Liver (tissue), 9 donors: ENCODE data around the gene BCL2. TPM values are rescaled to one million over a fixed set of nuclear protein-coding genes. Genes with fewer than 3 reads are reported as not detected.

Experiments
- DNase-seq: peaks from one replicate; pipeline ENCODE4 v3.0.0-alpha.2; 2017; ENCODE audit warnings: low spot score
- H3K27ac ChIP-seq, 2 donors: one replicate each; pipeline ENCODE4 v1.7.0; 2013; ENCODE audit warnings: inconsistent platforms in 2 of 2, low read length in 2 of 2, control low read depth in 1 of 2, low read depth in 1 of 2, mild to moderate bottlenecking in 1 of 2
- H3K27me3 ChIP-seq, 4 donors: one replicate each; pipeline versions ENCODE4 v1.6.1 to v1.7.0; 2013; ENCODE audit warnings: low read length in 3 of 4, inconsistent platforms in 1 of 4, mild to moderate bottlenecking in 1 of 4, moderate library complexity in 1 of 4; ENCODE audit not compliant: control insufficient read depth in 4 of 4, insufficient read depth in 4 of 4
- H3K36me3 ChIP-seq, 4 donors: one replicate each; pipeline versions ENCODE4 v1.6.1 to v1.7.0; 2013; ENCODE audit warnings: low read length in 3 of 4, mild to moderate bottlenecking in 3 of 4, low read depth in 1 of 4, moderate library complexity in 1 of 4; ENCODE audit not compliant: control insufficient read depth in 4 of 4, insufficient read depth in 3 of 4
- H3K4me1 ChIP-seq, 4 donors: one replicate each; pipeline versions ENCODE4 v1.6.1 to v1.7.0; 2013; ENCODE audit warnings: low read length in 3 of 4, mild to moderate bottlenecking in 3 of 4, moderate library complexity in 1 of 4; ENCODE audit not compliant: control insufficient read depth in 4 of 4, insufficient read depth in 4 of 4
- H3K4me3 ChIP-seq, 3 donors: one replicate each; pipeline versions ENCODE4 v1.6.1 to v1.7.0; 2013; ENCODE audit warnings: low read length in 3 of 3, control low read depth in 1 of 3, low read depth in 1 of 3, mild to moderate bottlenecking in 1 of 3
- H3K9ac ChIP-seq, 2 donors: one replicate each; pipeline ENCODE4 v1.7.0; 2013; ENCODE audit warnings: low read length in 2 of 2, mild to moderate bottlenecking in 2 of 2, moderate library complexity in 2 of 2, control low read depth in 1 of 2, low read depth in 1 of 2
- H3K9me3 ChIP-seq, 4 donors: one replicate each; pipeline versions ENCODE4 v1.6.1 to v1.7.0; 2013; ENCODE audit warnings: low read length in 3 of 4; ENCODE audit not compliant: control insufficient read depth in 4 of 4
- EGR1 ChIP-seq, 2 donors: IDR thresholded peaks; 2 replicates each; pipeline ENCODE4 v1.6.1; 2016 to 2018; ENCODE audit warnings: antibody characterized with exemption in 2 of 2, low read depth in 2 of 2
- FOXA1 ChIP-seq: IDR thresholded peaks from 2 replicates; pipeline ENCODE4 v1.6.1; 2016; ENCODE audit warnings: antibody characterized with exemption
- FOXA2 ChIP-seq: IDR thresholded peaks from 2 replicates; pipeline ENCODE4 v1.6.1; 2016; ENCODE audit warnings: antibody characterized with exemption
- GABPA ChIP-seq, 2 donors: IDR thresholded peaks in 1 of 2; conservative IDR thresholded peaks in 1 of 2; 2 replicates each; pipeline ENCODE4 v1.6.1; 2016; ENCODE audit warnings: antibody characterized with exemption in 2 of 2, mild to moderate bottlenecking in 1 of 2, moderate library complexity in 1 of 2
- HNF4A ChIP-seq, 2 donors: conservative IDR thresholded peaks; 2 replicates each; pipeline ENCODE4 v1.6.1; 2016; ENCODE audit warnings: antibody characterized with exemption in 2 of 2, mild to moderate bottlenecking in 2 of 2
- HNF4G ChIP-seq: IDR thresholded peaks from 2 replicates; pipeline ENCODE4 v1.6.1; 2016; ENCODE audit warnings: antibody characterized with exemption
- JUND ChIP-seq, 2 donors: IDR thresholded peaks; 2 replicates each; pipeline ENCODE4 v1.6.1; 2016; ENCODE audit warnings: antibody characterized with exemption in 2 of 2
- NR2F2 ChIP-seq: IDR thresholded peaks from 2 replicates; pipeline ENCODE4 v1.6.1; 2016; ENCODE audit warnings: antibody characterized with exemption
- RAD21 ChIP-seq, 2 donors: IDR thresholded peaks; 2 replicates each; pipeline ENCODE4 v1.6.1; 2016; ENCODE audit warnings: antibody characterized with exemption in 2 of 2, mild to moderate bottlenecking in 2 of 2
- RXRA ChIP-seq, 2 donors: IDR thresholded peaks; 2 replicates each; pipeline ENCODE4 v1.6.1; 2017 to 2018; ENCODE audit warnings: antibody characterized with exemption in 2 of 2, mild to moderate bottlenecking in 1 of 2
- SP1 ChIP-seq: IDR thresholded peaks from 2 replicates; pipeline ENCODE4 v1.6.1; 2018; ENCODE audit warnings: antibody characterized with exemption, mild to moderate bottlenecking
- TAF1 ChIP-seq: conservative IDR thresholded peaks from 2 replicates; pipeline ENCODE4 v1.6.1; 2016; ENCODE audit warnings: antibody characterized with exemption, mild to moderate bottlenecking
- YY1 ChIP-seq: IDR thresholded peaks from 2 replicates; pipeline ENCODE4 v1.6.1; 2016; ENCODE audit warnings: antibody characterized with exemption, mild to moderate bottlenecking
- WGBS: extraction: QIAGEN DNeasy Blood & Tissue Kit; methylation state at CpG from one replicate; pipeline ENCODE4 v1.1.7; 2013; 5-methylcytosine and 5-hydroxymethylcytosine counted together
- polyA plus RNA-seq, 2 donors: library from polyadenylated mRNA; stranded (reverse) in 1 of 2; unstranded in 1 of 2; fragments of 200-250 nt in 1 of 2; fragments of >200 nt in 1 of 2; fragmentation: Nextera tagmentation in 1 of 2; extraction: Ambion mirVana in 1 of 2; gene quantifications; one replicate each; pipeline versions ENCODE4 v1.2.1 to v1.2.3, GENCODE V29; 2013 to 2015
- total RNA-seq, 2 donors: library from RNA; depleted of rRNA; stranded (reverse); fragments of >200 nt; gene quantifications; one replicate each; pipeline ENCODE4 v1.2.3, GENCODE V29; 2014
- TF ChIP-seq, protein P1 (sequence below): fragments of 150-350 bp; IDR thresholded peaks from 2 replicates; pipeline ENCODE4 v1.5.1; 2017; ENCODE audit warnings: improper control_type of control experiment, low read depth, low read length; ENCODE audit not compliant: missing input control
- TF ChIP-seq, protein P2 (sequence below): IDR thresholded peaks from 2 replicates; pipeline ENCODE4 v1.6.1; 2016; ENCODE audit warnings: antibody characterized with exemption
- TF ChIP-seq, protein P3 (sequence below): IDR thresholded peaks from 2 replicates; pipeline ENCODE4 v1.6.1; 2016; ENCODE audit warnings: antibody characterized with exemption
- TF ChIP-seq, protein P4 (sequence below): IDR thresholded peaks from 2 replicates; pipeline ENCODE4 v1.6.1; 2016; ENCODE audit warnings: antibody characterized with exemption
- TF ChIP-seq, protein P5 (sequence below): IDR thresholded peaks from 2 replicates; pipeline ENCODE4 v1.6.1; 2016; ENCODE audit warnings: antibody characterized with exemption, mild to moderate bottlenecking
- donor health status: healthy.
- donor health status: healthy.
- donor health status: healthy.
- donor health status: healthy.
- donor health status: healthy.

Gene BCL2
- total and polyA plus RNA-seq, 4 donors: 0.40 to 3.9 (median 1.4) TPM

DNA sequence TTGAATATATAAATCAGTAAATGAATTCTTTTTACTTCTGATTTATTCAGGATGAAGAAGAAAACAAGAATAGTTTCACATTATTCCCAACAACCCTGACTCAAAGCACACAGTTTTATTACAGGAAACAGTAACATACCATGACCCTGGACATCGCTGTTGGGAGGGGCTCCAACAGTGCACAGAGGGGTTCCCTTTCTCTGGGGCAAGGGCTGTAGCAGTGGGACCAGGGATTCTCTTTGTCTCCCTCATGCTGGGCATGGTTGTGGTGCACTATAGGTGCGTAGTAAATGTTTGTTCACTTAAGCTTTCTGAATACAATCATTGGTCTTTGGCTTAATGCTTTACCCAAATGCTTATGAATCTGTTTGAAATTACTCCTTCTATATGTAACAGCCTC is 189.4 kb downstream of the BCL2 start:
- TF ChIP-seq JUND (IDR thresholded peaks at IDR 0.05): no peak
- TF ChIP-seq RXRA (IDR thresholded peaks at IDR 0.05): no peak
- TF ChIP-seq, protein P1, sequence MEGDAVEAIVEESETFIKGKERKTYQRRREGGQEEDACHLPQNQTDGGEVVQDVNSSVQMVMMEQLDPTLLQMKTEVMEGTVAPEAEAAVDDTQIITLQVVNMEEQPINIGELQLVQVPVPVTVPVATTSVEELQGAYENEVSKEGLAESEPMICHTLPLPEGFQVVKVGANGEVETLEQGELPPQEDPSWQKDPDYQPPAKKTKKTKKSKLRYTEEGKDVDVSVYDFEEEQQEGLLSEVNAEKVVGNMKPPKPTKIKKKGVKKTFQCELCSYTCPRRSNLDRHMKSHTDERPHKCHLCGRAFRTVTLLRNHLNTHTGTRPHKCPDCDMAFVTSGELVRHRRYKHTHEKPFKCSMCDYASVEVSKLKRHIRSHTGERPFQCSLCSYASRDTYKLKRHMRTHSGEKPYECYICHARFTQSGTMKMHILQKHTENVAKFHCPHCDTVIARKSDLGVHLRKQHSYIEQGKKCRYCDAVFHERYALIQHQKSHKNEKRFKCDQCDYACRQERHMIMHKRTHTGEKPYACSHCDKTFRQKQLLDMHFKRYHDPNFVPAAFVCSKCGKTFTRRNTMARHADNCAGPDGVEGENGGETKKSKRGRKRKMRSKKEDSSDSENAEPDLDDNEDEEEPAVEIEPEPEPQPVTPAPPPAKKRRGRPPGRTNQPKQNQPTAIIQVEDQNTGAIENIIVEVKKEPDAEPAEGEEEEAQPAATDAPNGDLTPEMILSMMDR: no peak
- TF ChIP-seq, protein P2, sequence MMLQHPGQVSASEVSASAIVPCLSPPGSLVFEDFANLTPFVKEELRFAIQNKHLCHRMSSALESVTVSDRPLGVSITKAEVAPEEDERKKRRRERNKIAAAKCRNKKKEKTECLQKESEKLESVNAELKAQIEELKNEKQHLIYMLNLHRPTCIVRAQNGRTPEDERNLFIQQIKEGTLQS: no peak
- TF ChIP-seq FOXA1: no peak
- TF ChIP-seq FOXA2: no peak
- no peak for TF ChIP-seq HNF4G
- TF ChIP-seq, protein P3, sequence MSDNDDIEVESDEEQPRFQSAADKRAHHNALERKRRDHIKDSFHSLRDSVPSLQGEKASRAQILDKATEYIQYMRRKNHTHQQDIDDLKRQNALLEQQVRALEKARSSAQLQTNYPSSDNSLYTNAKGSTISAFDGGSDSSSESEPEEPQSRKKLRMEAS: no peak
- TF ChIP-seq TAF1: no peak
- TF ChIP-seq, protein P4, sequence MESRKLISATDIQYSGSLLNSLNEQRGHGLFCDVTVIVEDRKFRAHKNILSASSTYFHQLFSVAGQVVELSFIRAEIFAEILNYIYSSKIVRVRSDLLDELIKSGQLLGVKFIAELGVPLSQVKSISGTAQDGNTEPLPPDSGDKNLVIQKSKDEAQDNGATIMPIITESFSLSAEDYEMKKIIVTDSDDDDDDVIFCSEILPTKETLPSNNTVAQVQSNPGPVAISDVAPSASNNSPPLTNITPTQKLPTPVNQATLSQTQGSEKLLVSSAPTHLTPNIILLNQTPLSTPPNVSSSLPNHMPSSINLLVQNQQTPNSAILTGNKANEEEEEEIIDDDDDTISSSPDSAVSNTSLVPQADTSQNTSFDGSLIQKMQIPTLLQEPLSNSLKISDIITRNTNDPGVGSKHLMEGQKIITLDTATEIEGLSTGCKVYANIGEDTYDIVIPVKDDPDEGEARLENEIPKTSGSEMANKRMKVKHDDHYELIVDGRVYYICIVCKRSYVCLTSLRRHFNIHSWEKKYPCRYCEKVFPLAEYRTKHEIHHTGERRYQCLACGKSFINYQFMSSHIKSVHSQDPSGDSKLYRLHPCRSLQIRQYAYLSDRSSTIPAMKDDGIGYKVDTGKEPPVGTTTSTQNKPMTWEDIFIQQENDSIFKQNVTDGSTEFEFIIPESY: no peak
- no peak for TF ChIP-seq GABPA (IDR thresholded peaks at IDR 0.05 in 1 of 2, conservative IDR thresholded peaks at IDR 0.05 in 1 of 2)
- no peak for TF ChIP-seq SP1
- TF ChIP-seq HNF4A (conservative IDR thresholded peaks at IDR 0.05): no peak
- no peak for TF ChIP-seq EGR1 (IDR thresholded peaks at IDR 0.05; ENCODE audit: low read depth in 2 of 2)
- TF ChIP-seq NR2F2: no peak
- TF ChIP-seq RAD21 (IDR thresholded peaks at IDR 0.05): no peak
- TF ChIP-seq, protein P5, sequence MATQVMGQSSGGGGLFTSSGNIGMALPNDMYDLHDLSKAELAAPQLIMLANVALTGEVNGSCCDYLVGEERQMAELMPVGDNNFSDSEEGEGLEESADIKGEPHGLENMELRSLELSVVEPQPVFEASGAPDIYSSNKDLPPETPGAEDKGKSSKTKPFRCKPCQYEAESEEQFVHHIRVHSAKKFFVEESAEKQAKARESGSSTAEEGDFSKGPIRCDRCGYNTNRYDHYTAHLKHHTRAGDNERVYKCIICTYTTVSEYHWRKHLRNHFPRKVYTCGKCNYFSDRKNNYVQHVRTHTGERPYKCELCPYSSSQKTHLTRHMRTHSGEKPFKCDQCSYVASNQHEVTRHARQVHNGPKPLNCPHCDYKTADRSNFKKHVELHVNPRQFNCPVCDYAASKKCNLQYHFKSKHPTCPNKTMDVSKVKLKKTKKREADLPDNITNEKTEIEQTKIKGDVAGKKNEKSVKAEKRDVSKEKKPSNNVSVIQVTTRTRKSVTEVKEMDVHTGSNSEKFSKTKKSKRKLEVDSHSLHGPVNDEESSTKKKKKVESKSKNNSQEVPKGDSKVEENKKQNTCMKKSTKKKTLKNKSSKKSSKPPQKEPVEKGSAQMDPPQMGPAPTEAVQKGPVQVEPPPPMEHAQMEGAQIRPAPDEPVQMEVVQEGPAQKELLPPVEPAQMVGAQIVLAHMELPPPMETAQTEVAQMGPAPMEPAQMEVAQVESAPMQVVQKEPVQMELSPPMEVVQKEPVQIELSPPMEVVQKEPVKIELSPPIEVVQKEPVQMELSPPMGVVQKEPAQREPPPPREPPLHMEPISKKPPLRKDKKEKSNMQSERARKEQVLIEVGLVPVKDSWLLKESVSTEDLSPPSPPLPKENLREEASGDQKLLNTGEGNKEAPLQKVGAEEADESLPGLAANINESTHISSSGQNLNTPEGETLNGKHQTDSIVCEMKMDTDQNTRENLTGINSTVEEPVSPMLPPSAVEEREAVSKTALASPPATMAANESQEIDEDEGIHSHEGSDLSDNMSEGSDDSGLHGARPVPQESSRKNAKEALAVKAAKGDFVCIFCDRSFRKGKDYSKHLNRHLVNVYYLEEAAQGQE: no peak
- no peak for TF ChIP-seq YY1
- H3K4me1 ChIP-seq: peaks cover 0 to 20% (median 15%) of the 10 kb centered on the region in 4 donors
- no peak for DNase-seq
- no peaks in the 10 kb centered on the region for H3K9me3 ChIP-seq
- no peak overlapping the region for H3K4me3 ChIP-seq
- 79% methylated on average over 2 of the region's 2 CpGs for WGBS
- no peaks in the 10 kb centered on the region for H3K36me3 ChIP-seq
- no peaks in the 10 kb centered on the region for H3K27me3 ChIP-seq
- H3K27ac ChIP-seq: no peak overlapping the region
- H3K9ac ChIP-seq: no peak overlapping the region
